Stimulated activated CD8-positive, alpha-beta memory T cell treated with anti-CD3 and anti-CD28 coated beads, Interleukin-15, amount 100 ng/mL, for 1 hour (primary cell): ENCODE measurements around the gene BHLHE23.
"Not testable (repeated sequence)": the region's sequence is repeated elsewhere in the genome, so short reads cannot be mapped to it uniquely, and the experiment has no call there.

Experiments used
- DNase-seq: peaks from one replicate; pipeline ENCODE4 v3.0.0-alpha.2; 2020; ENCODE audit warnings: low read depth

BHLHE23 gene

DNA sequence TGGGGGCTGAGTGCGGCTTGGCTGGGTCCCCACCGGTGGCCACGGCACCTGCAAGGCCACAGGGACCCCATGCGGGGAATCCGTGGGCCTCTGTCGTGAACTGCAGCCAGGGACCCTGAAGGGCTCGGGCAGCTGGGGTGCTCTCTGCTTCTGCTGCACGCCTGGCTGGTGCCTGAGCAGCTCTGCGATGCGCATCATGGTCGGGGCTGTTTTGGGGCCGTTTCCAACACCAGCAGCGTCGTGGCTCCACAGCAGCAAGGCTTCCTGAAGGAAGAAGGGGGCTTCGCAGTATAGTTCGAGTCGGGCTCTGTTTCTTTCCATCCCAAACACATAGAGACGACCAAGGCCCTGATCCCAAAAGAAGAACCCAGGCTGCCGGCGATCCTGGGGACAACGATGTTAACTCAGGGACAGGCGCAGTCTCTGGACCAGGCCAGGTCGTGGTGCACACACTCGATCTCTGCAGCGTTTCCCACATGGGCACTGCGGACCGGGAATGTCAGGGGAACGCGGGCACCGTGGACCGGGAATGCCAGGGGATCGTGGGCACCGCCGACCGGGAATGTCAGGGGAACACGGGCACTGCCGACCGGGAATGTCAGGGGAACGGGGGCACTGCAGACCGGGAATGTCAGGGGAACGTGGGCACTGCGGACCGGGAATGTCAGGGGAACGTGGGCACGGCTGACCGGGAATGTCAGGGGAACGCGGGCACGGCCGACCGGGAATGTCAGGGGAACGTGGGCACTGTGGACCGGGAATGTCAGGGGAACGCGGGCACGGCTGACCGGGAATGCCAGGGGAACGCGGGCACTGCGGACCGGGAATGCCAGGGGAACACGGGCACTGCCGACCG, 36.8 kb upstream of the BHLHE23 start:
- DNase-seq: no peak

DNA sequence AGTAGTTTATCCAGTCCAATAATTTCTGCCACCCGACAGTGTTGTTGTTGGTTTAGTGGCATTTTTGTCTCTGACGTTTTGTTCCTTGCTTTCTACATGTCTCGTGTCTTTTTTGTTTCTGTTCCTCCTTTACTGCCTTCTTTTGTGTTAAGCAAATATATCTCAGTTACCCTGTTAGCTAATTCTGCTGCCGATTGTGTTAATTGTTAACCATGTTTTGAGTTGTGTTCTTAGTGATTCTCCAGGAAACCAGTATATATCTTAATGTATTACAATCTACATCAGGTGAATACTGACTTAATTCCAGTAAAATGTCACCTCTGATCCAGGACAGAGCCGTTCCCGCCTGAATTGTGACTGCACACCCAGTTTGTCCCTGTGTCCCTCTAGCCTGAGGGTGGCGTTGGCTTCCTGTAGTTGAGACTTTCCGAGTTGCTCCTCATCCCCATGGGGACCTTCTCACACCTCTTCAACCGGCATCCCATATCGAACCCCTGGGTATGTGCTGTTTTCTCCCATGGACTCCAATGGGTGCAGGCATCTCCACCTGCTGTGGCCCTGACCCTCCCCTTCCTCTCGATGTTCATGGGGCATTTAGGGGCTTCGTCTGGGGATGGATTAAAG, 35.8 kb upstream of the BHLHE23 start:
- no peak for DNase-seq

DNA sequence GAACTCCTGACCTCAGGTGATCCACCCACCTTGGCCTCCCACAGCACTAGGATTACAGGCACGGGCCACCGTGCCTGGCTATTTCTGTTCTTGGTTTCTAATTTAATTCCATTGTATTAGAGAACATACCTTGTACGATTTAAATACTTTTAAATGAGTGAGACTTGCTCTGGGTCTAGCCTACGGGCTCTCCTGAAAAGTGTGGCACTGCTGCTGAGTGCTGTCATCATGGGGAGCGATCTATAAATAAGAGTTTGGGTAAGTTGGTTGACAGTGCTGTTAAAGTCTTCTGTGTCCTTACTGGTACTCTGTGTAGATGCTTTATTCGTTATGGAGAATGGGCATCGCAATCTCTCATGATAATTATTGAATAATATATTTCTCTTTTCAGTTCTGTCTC, 35.0 kb upstream of the BHLHE23 start:
- DNase-seq: no peak

DNA sequence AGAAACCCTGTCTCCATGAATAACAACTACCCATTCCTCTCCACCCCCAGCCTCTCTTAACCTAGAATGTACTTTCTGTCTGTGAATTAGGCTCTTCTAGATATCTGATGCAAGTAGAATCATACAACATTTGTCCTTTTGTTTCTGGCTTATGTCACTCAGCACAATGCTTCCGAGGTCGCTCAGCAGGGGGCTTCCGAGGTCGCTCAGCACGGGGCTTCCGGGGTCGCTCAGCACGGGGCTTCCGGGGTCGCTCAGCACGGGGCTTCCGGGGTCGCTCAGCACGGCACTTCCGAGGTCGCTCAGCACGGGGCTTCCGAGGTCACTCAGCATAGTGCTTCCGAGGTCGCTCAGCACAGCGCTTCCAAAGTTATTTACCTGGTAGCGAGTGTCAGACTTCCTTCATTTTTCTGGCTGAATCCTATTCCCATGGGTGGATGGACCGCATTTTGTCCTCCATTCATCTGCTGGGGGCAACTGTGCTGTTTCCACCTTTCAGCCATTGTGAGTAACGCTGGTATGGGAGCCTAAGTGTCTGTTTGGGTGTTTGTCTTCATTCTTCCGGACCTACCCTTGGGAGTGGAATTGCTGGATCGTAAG, 31.0 kb upstream of the BHLHE23 start:
- DNase-seq: no peak

DNA sequence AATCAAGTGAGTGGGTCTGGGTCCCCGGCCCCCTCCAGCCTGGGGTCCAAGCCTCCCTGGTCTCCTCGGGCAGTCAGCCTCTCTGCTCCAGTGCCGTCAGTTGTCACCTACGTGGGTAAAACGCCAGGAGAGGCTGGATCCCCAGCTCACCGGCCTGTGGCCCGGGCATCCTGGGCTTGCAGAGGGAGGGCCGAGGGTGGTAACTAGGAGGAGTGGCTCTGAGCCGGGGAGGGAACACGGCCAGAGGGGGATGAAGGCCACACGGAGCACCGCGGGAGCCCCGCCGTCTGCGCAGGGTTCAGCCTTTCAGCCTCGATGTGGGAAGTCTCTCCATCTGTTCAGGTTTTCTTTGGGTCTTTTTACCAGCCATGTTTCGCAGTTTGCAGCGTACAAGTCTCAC, 29.5 kb upstream of the BHLHE23 start:
- DNase-seq: no peak

DNA sequence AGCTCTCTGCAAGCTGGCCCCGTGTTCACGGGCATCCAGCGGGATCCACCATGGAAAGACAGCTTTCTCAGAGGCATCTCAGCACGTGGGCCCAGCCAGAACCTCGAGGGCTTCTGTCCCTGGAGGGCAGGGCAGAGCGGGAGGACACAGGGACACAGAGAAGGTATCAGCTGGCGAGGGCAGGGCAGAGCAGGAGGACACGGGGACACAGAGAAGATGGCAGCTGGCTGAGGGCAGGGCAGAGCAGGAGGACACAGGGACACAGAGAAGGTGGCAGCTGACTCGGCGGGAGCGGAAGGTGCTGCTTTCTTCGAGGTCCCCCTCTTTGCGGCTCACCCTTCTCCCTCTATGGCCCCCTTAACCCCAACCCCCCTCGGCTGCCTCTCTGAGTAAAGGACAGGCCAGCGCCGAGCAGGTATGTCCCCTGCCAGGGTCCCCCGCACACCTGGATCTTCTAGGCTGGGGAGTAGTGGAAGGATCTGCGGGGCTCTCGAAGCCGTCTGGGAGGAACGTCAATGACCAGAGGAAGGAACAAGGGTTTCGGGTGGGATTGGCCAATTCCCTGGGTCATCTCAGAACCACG, 28.9 kb upstream of the BHLHE23 start:
- DNase-seq: no peak

DNA sequence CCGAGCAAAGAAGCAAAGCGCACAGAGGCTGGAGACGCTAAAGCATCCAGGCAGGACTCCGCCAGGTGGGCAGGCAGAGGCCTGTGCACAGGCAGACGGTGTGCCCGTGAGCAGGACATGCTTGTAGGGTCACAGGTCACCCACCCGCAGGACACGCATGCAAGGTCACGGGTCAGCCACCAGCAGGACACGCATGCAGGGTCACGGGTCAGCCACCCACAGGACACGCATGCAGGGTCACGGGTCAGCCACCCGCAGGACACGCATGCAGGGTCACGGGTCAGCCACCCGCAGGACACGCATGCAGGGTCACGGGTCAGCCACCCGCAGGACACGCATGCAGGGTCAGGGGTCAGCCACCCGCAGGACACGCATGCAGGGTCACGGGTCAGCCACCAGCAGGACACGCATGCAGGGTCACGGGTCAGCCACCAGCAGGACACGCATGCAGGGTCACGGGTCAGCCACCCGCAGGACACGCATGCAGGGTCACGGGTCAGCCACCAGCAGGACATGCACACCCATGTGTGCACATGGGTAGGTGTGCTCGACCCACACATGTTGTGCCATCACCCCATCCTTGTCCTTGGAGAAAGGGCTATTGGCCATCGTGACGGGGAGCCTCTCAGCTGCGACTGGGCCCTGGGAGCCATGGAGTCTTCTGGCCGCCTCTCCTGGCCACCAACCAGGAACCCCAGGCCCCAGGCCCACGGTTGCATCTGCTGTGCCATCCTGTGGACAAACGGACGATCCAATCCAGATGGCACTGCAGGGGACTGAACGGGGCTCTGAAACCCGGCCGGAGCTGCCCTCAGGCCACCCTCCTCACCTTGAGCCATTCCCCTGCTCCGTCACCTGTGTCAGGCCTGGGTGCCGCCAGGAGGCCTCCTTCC, 28.2 kb upstream of the BHLHE23 start:
- not testable (repeated sequence) for DNase-seq

DNA sequence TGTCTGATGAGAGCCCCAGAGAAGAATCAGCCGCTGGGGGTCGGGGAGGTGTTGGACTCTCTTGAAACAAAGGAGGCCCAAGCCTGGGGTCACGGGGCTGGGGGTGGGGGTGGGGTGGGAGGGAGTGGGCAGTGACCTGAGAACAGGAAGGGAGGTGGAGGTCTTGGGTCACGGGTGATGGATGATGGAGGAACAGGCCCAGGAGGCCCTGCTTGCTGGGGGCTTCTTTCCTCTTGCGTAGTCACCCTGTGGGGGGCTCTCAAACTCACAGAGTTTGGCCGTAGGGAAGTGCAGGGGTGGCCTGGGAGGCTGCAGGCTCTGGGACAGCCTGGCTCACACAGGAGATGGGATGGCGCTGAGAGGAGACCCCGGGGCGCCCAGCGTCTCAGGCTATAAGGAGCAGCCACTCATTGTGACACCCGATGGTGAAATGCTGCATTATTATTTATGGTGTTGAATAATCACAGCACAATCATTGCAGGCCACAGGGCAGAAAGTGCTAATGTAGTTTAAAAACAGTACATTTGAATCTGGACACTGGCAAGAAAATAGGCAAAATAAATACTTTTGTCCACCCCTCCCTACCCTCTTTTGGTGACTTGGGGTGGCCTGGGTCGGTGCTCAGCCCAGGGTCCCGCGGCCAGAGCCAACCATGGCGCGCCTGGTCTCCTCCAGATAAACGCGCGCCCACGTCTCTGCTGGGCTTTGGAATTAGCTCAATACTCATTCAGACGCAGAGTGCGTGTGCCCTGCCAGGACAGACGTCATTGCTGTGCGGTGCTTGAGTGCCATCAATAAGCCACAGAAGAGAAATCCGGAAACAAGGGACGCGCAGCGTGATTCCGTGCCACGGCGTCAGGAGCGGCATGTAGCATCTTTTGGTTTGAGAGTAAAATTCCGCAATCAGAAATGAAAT, 27.3 kb upstream of the BHLHE23 start:
- no peak for DNase-seq

DNA sequence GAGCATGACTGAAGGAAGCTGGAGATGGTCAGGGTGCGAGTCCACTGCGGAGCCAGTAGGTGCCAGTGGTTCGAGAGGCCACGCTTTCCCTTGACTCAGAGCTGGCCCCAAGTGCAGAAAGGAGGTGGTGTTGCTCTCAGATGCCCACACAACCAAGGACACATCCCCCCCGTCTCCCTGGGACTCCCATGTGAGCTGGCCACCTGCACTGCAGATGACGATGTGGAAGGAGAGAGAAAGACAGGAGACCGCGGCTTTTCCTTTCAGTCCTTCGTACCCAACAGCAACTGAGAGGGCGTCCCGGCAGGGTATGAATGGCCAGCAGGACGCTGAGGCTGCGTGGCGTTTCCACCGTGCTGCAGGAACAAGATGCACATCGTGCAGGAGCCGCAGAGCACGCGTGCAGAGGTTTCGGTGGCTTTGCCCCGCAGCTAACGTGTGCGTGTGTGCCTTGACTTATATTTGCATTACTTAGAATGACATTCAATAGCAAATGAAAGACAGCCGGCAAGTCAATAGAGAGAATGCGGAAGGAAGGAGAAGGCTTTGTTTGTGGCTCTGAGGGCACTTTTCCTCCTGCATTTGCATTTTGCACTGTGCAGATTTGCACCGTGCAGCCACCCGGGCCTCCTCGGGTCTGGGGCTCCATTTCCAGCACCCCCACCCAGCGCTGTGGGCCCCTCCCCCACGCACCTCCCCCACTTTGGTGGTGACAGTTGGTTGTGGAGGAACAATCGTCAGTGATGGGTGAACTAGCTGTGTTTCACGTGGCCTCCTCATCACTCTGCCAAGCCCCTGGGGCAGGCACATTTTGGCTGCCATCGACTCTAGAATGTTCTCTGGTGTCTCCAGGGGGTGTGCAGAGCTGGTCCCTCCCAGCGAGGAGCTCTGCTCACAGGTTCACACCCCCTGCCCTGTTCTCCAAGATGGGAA, 26.4 kb upstream of the BHLHE23 start:
- no peak for DNase-seq

DNA sequence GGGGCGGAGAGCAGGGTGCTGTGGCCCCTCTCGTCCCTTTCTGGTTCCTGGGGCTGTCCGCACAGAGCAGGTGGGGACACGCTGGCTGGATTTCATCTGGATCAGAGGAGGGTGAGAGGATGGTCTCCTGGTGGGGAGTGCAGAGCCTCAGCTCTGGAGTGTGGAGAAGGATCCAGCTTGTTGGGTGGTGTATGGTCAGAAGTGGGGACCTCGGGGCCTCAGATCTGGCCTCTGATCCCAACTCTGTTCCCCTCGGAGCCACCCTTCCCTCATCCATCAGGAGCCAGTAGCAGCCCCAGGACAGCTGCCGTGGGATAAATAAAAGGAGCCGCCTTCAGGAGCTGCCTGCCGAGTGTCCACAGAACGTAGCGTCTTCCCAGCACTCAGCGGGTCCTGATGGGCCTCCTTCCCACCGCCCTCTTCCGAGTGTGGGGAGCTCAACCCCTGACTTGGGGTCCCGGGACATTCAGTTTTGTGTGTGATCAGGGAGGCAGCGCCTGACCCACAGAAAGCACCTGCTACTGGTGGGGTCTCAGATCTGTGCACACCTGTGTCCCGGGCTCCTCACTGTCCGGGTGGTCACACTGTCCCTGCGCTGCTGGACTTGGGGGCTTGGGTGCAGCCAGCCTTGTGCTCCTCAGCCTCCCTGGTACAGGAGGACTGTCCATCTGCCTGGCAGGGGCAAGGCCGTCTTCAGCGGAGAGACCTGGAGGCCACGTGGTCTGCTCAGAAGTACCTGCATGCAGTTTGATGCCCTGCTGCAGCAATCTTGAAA, 25.4 kb upstream of the BHLHE23 start:
- DNase-seq: no peak

DNA sequence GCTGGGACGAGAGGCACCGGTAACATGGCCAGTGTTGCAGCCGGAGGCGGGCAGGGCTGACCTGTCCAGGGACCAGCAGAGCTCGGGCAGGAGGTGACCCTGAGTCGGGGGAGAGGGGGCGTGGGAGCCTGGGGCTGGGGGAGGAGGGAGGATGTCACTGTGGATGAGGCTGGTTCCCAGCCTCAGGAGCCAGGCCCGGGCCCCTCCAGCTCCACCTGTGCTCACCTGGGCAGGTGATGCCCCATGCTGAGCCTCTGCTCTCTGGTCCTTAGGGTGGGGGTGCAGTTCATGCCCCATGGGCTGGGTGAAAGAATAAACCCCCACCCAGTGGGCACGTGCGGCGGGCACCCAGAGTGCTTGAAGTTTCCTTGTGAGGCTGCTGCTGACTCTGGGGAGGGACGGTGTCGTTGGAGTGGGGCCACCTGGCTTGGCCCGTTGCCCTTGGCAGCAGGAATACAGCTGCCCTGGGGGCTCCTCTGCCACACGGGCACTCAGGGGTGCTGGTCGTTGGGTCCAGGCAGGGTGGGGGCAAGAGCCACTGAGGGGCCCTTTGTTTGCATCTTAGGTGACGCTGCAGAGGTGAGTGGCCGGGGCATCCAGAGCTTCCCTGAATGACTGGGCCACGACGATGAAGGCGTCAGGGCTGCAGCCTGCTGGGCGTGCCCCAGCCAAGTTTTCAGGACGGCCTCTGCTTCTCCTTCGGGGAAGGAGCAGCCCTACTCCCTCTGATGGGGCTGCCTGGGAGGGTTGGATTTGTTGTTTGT, 24.7 kb upstream of the BHLHE23 start:
- no peak for DNase-seq

DNA sequence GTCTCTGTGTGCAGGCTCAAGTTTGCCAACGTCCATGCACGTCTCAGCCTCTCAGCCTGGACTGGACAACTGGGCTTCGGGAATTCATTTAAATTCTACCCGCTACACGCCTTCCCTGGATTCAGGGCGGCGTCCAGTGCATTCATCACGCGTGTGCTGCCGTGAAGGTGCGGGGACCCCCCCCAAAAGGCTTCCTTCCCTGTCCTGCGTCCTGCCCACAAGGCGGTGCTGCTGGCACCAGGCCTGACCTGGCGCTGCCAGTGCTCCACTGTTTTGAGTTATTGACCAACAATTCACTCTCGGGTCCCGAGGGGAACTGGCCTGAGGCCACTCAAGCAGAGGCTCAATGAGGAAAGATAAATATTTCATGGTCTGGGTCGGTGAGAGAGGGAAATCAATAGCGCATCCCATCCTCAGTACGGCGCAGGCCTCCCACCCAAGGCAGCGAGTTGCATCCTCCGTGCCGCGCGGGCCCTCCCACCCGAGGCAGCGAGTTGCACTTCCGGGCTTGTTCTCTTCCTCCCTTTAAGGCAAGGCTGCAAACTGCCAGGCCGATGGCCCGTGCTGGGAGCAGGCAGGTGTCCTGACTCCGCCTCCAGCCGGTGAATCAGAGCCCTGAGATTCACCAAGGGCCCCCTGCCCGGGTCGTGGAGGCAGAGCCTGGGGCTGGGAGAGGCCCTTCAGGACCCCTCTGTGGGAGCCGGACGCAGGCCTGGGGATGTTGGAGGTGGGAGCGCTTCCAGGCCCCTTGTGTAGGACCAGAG, 22.8 kb upstream of the BHLHE23 start:
- DNase-seq: no peak

DNA sequence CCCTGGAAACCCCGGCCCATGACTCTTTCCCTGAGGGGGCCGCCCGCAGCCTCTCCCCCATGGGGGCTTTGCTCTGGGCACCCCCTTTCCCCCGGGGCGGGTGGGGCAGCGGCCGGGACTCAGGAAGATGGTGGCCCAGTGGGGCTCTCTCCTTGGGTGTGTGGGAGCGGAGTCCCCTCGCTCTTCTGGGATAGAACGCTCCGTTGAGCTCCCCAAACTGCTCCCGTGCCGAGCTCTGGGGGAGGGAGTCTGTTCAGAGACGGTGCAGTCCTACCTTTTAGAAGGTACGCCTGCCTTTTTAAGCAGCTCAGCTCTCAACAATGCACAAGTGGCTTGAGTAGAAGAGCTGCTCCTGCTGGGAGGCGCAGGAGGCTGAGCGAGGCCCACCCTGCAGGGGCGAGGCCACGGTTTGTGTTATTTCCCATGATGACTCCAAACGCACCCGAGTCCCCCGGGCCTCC, 21.7 kb upstream of the BHLHE23 start:
- DNase-seq: no peak

DNA sequence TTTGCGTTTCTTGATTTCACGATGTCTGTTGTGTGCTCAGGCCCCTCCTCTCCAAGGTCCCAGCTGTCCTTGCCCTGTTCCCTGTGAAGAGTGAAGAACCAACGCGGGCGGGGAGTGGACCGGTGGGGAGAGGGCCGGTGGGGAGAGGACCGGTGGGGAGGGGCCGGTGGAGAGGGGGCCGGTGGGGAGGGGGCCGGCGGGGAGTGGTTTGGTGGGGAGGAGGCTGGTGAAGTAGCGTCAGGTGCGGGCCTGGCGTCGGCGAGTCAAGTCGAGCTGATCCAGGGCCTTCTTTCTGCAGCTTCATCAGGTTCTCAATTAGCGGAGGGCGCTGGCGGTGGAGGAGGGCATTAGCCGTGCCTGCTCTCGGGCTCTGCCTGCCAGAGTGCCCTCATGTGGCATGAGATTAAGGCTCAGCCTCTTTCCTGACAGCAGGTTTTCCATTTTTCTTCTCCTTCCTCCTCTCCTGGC, 21.2 kb upstream of the BHLHE23 start:
- DNase-seq: no peak

DNA sequence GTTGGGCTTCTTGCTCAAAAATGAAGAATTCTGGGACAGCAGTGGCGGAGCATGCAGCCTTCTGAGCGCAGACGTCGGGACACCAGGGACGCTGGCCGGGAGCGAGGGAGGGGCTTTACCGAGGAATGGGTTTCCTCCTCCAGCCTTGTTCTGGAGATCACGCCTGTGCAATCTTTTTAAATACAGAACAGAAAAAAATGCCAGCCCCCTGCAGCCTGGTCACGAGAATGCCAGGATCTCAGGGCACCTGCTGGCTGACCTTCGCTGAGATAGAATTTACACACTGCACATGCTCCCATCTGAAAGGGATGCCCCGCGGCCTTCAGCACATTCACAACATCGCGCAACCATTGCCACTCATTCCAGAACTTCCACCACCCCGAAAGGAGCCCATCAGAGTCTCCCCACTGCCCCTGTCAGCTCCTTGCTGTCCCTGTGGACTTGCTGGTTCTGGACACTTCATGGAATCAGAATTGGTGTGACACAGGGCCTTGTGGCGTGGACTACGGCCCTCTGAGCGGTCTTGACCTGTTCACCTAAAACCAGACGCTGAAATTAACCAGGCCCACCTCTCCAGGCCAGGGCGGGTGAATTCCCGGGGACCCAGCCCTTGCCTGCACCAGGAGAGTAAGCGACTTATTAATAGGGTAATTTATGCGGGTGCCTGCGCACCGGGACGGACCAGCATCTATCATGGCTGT, 20.6 kb upstream of the BHLHE23 start:
- DNase-seq: no peak

DNA sequence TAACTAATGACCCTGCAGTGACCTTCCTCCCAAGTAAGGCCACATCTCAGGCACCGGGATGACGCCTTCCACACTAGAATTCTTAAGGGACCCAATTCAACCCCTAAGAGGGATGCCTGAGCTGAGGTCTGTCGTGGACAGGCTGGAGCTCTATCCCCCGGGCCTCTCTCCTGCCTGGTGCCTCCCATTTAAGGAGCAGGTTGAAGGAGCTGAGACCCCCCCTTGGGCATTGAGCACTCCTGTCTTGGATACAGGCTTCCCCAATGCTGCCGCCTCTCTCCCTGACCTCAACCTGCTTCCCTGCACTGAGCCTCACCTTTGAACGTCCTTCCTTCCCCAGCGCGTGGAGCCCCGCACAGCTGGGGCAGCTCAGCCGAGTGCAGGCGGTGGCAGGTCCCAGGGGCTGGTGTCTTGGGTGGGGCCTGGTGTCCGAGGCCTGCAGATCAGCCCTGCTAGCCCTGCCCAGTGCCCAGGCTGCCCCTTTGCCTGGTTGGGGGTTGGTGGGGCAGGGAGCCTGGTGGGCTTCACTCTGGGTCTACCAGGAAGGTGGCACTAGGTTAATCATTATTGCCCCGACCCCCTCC, 19.9 kb upstream of the BHLHE23 start:
- no peak for DNase-seq
